DOHH2 (cell line): Measurements from ENCODE around the gene DCHS2.

ENCODE experiments used
- CTCF ChIP-seq: fragments of 200-600 bp; sonication (generic); IDR thresholded peaks from one replicate; pipeline ENCODE4 v1.5.1; 2014; ENCODE audit warnings: antibody characterized with exemption, mild to moderate bottlenecking, low read depth, low read length; ENCODE audit not compliant: poor library complexity, severe bottlenecking
- EZH2phosphoT487 ChIP-seq: fragments of 200-600 bp; sonication (generic); IDR thresholded peaks from 2 replicates; pipeline ENCODE4 v1.6.1; 2017; ENCODE audit warnings: borderline replicate concordance, mild to moderate bottlenecking, antibody characterized with exemption, low read length, moderate library complexity, mixed read lengths

GRCh38 chr4:154424810-154425484, 66.7 kb downstream of the DCHS2 start:
- TF ChIP-seq CTCF (no peak), EZH2phosphoT487 (no peak)
